Central memory CD8-positive, alpha-beta T cell (primary cell): ENCODE results near the gene MRO.
"Not testable (repeated sequence)": the region's sequence is repeated elsewhere in the genome, so short reads cannot be mapped to it uniquely, and the experiment has no call there.

Experiments
- ATAC-seq: fragments of 150-1000 bp; cut with Tn5 transposase; replicated peaks from 2 replicates; pipeline ENCODE4 v1.10.0; 2022; ENCODE audit warnings: mild to moderate bottlenecking, moderate FRiP score, moderate number of reproducible peaks; ENCODE audit not compliant: poor library complexity, severe bottlenecking; ENCODE audit errors: extremely low read depth
- DNase-seq, 2 donors: peaks; one replicate each; pipeline ENCODE4 v3.0.0; 2021; ENCODE audit warnings: low spot score in 2 of 2
- H3K27ac Mint-ChIP-seq: one replicate; pipeline ENCODE4 v1.8.0; 2022; ENCODE audit warnings: low read depth, mild to moderate bottlenecking, moderate library complexity, mixed read lengths
- H3K27me3 Mint-ChIP-seq: one replicate; pipeline ENCODE4 v1.8.0; 2022; ENCODE audit warnings: mixed read lengths
- H3K36me3 Mint-ChIP-seq: one replicate; pipeline ENCODE4 v1.8.0; 2022; ENCODE audit warnings: mild to moderate bottlenecking, moderate library complexity, mixed read lengths; ENCODE audit not compliant: insufficient read depth
- H3K4me1 Mint-ChIP-seq: one replicate; pipeline ENCODE4 v1.8.0; 2022; ENCODE audit warnings: mixed read lengths
- H3K4me3 Mint-ChIP-seq: one replicate; pipeline ENCODE4 v1.8.0; 2022; ENCODE audit warnings: mild to moderate bottlenecking, moderate library complexity, mixed read lengths
- H3K9me3 Mint-ChIP-seq: one replicate; pipeline ENCODE4 v1.8.0; 2022; ENCODE audit warnings: mixed read lengths

MRO gene

GRCh38 chr18:50849419-50849821 is 29.6 kb upstream of the MRO start:
- H3K4me1 Mint-ChIP-seq = no peaks in the 10 kb centered on the region
- H3K27ac Mint-ChIP-seq = no peak overlapping the region
- H3K27me3 Mint-ChIP-seq = peaks cover 28% of the 10 kb centered on the region
- ATAC-seq = no peak
- DNase-seq = no peak
- H3K4me3 Mint-ChIP-seq = no peak overlapping the region
- no peaks in the 10 kb centered on the region for H3K9me3 Mint-ChIP-seq
- H3K36me3 Mint-ChIP-seq = peaks cover 2% of the 10 kb centered on the region

GRCh38 chr18:50848991-50849390 is 29.2 kb upstream of the MRO start:
- peaks cover 23% of the 10 kb centered on the region for H3K27me3 Mint-ChIP-seq
- DNase-seq = no peak
- H3K27ac Mint-ChIP-seq = no peak overlapping the region
- no peaks in the 10 kb centered on the region for H3K4me1 Mint-ChIP-seq
- no peak overlapping the region for H3K4me3 Mint-ChIP-seq
- peaks cover 2% of the 10 kb centered on the region for H3K36me3 Mint-ChIP-seq
- H3K9me3 Mint-ChIP-seq = no peaks in the 10 kb centered on the region
- no peak for ATAC-seq

GRCh38 chr18:50848061-50848551 is 28.3 kb upstream of the MRO start:
- H3K9me3 Mint-ChIP-seq = no peaks in the 10 kb centered on the region
- no peaks in the 10 kb centered on the region for H3K4me1 Mint-ChIP-seq
- no peak for DNase-seq
- no peaks in the 10 kb centered on the region for H3K36me3 Mint-ChIP-seq
- H3K27ac Mint-ChIP-seq = no peak overlapping the region
- peaks cover 17% of the 10 kb centered on the region for H3K27me3 Mint-ChIP-seq
- no peak for ATAC-seq
- no peak overlapping the region for H3K4me3 Mint-ChIP-seq

- DNase-seq (no peak), ATAC-seq (no peak)
- H3K4me1 Mint-ChIP-seq = no peaks in the 10 kb centered on the region
- H3K4me3 Mint-ChIP-seq = no peak overlapping the region
- no peaks in the 10 kb centered on the region for H3K36me3 Mint-ChIP-seq
- H3K27ac Mint-ChIP-seq = no peak overlapping the region
- peaks cover 11% of the 10 kb centered on the region for H3K27me3 Mint-ChIP-seq
- no peaks in the 10 kb centered on the region for H3K9me3 Mint-ChIP-seq
Observed at GRCh38 chr18:50847192-50847591, 27.4 kb upstream of the MRO start.

GRCh38 chr18:50844960-50845359 is 25.1 kb upstream of the MRO start:
- no peaks in the 10 kb centered on the region for H3K4me1 Mint-ChIP-seq
- ATAC-seq (no peak), DNase-seq (no peak)
- no peak overlapping the region for H3K27ac Mint-ChIP-seq
- H3K4me3 Mint-ChIP-seq = no peak overlapping the region
- H3K9me3 Mint-ChIP-seq = no peaks in the 10 kb centered on the region
- H3K27me3 Mint-ChIP-seq = peaks cover 16% of the 10 kb centered on the region
- no peaks in the 10 kb centered on the region for H3K36me3 Mint-ChIP-seq

GRCh38 chr18:50844554-50844953 is 24.7 kb upstream of the MRO start:
- no peak for DNase-seq
- Mint-ChIP-seq H3K36me3 (no peaks in the 10 kb centered on the region), H3K9me3 (no peaks in the 10 kb centered on the region), H3K4me3 (no peak overlapping the region), H3K27ac (no peak overlapping the region), H3K27me3 (peaks cover 16% of the 10 kb centered on the region), H3K4me1 (no peaks in the 10 kb centered on the region)
- ATAC-seq = no peak

GRCh38 chr18:50842846-50843245 is 23.0 kb upstream of the MRO start:
- no peak for DNase-seq
- H3K36me3 Mint-ChIP-seq = no peaks in the 10 kb centered on the region
- ATAC-seq = no peak
- H3K9me3 Mint-ChIP-seq = no peaks in the 10 kb centered on the region
- no peaks in the 10 kb centered on the region for H3K4me1 Mint-ChIP-seq
- no peak overlapping the region for H3K4me3 Mint-ChIP-seq
- no peak overlapping the region for H3K27ac Mint-ChIP-seq
- H3K27me3 Mint-ChIP-seq = peaks cover 22% of the 10 kb centered on the region

GRCh38 chr18:50839996-50840395 is 20.2 kb upstream of the MRO start:
- Mint-ChIP-seq H3K9me3 (no peaks in the 10 kb centered on the region), H3K4me3 (no peak overlapping the region), H3K4me1 (no peaks in the 10 kb centered on the region), H3K36me3 (no peaks in the 10 kb centered on the region), H3K27me3 (peaks cover 32% of the 10 kb centered on the region), H3K27ac (no peak overlapping the region)
- DNase-seq (no peak), ATAC-seq (no peak)

GRCh38 chr18:50839341-50839740 is 19.5 kb upstream of the MRO start:
- peaks cover 32% of the 10 kb centered on the region for H3K27me3 Mint-ChIP-seq
- DNase-seq (no peak), ATAC-seq (no peak)
- H3K36me3 Mint-ChIP-seq = no peaks in the 10 kb centered on the region
- H3K4me1 Mint-ChIP-seq = no peaks in the 10 kb centered on the region
- no peak overlapping the region for H3K4me3 Mint-ChIP-seq
- no peaks in the 10 kb centered on the region for H3K9me3 Mint-ChIP-seq
- H3K27ac Mint-ChIP-seq = no peak overlapping the region

- Mint-ChIP-seq H3K36me3 (no peaks in the 10 kb centered on the region), H3K4me3 (no peak overlapping the region), H3K27ac (no peak overlapping the region), H3K4me1 (no peaks in the 10 kb centered on the region), H3K9me3 (no peaks in the 10 kb centered on the region), H3K27me3 (peaks cover 22% of the 10 kb centered on the region)
- DNase-seq = no peak
- ATAC-seq = no peak
Observed at GRCh38 chr18:50836521-50836957, 16.7 kb upstream of the MRO start.

- H3K4me1 Mint-ChIP-seq = not testable (repeated sequence)
Observed at GRCh38 chr18:50833496-50833895, 13.7 kb upstream of the MRO start.

GRCh38 chr18:50832754-50833153 is 12.9 kb upstream of the MRO start:
- DNase-seq (no peak), ATAC-seq (no peak)
- Mint-ChIP-seq H3K27ac (no peak overlapping the region), H3K4me3 (no peak overlapping the region), H3K27me3 (peaks cover 14% of the 10 kb centered on the region), H3K9me3 (no peaks in the 10 kb centered on the region), H3K36me3 (no peaks in the 10 kb centered on the region), H3K4me1 (no peaks in the 10 kb centered on the region)

More at GRCh38 chr18:50833496-50833895, 13.7 kb upstream of the MRO start:
- not testable (repeated sequence) for H3K9me3 Mint-ChIP-seq, DNase-seq, H3K4me3 Mint-ChIP-seq, H3K36me3 Mint-ChIP-seq, H3K27ac Mint-ChIP-seq, ATAC-seq
- H3K27me3 Mint-ChIP-seq = peaks cover 21% of the 10 kb centered on the region

GRCh38 chr18:50830544-50830943 is 10.7 kb upstream of the MRO start:
- H3K27ac Mint-ChIP-seq = no peak overlapping the region
- ATAC-seq (no peak), DNase-seq (no peak)
- H3K4me3 Mint-ChIP-seq = no peak overlapping the region
- H3K36me3 Mint-ChIP-seq = no peaks in the 10 kb centered on the region
- H3K27me3 Mint-ChIP-seq = no peaks in the 10 kb centered on the region
- no peaks in the 10 kb centered on the region for H3K4me1 Mint-ChIP-seq
- H3K9me3 Mint-ChIP-seq = no peaks in the 10 kb centered on the region

GRCh38 chr18:50829644-50830043 is 9.8 kb upstream of the MRO start:
- Mint-ChIP-seq H3K4me1 (no peaks in the 10 kb centered on the region), H3K4me3 (no peak overlapping the region), H3K36me3 (no peaks in the 10 kb centered on the region), H3K27ac (no peak overlapping the region), H3K9me3 (no peaks in the 10 kb centered on the region), H3K27me3 (no peaks in the 10 kb centered on the region)
- no peak for DNase-seq
- ATAC-seq = no peak
